ENCODE data around the gene ZDHHC9.

GRCh38 chrX:129782706-129783105, 61.0 kb downstream of the ZDHHC9 start:
- TF ChIP-seq POLR2A (IDR thresholded peaks at IDR 0.05) (no peak), CTCF (IDR thresholded peaks at IDR 0.05) (no peak)

Measured in heart left ventricle (tissue), 13 donors.